Body of pancreas (tissue), 4 donors: ENCODE measurements around the gene ZNF785. TPM values are rescaled to one million over a fixed set of nuclear protein-coding genes. Genes with fewer than 3 reads are reported as not detected.

ENCODE experiments used
- ATAC-seq: fragments of 150-250 bp; one replicate; pipeline ENCODE4 v1.9.1; 2016
- DNase-seq, 4 donors: peaks; one replicate each; pipeline ENCODE4 v3.0.0-alpha.2; 2019
- H3K27ac ChIP-seq, 4 donors: fragments of 200-600 bp; sonication (generic); 1 replicate in 3 of 4; 2 replicates in 1 of 4; pipeline versions ENCODE4 v1.5.1 to v1.6.1; 2016 to 2019; ENCODE audit warnings: mild to moderate bottlenecking in 1 of 4, mixed read lengths in 1 of 4, moderate library complexity in 1 of 4
- H3K27me3 ChIP-seq, 2 donors: fragments of 200-600 bp; sonication (generic); one replicate each; pipeline ENCODE4 v1.6.0; 2016; ENCODE audit warnings: mild to moderate bottlenecking in 1 of 2
- H3K36me3 ChIP-seq, 2 donors: fragments of 200-600 bp; sonication (generic); replicated peaks in 1 of 2; 2 replicates each; pipeline ENCODE4 v1.5.1; 2016; ENCODE audit warnings: low read depth in 2 of 2; ENCODE audit not compliant: insufficient read depth in 1 of 2
- H3K4me1 ChIP-seq: fragments of 200-600 bp; sonication (generic); one replicate; pipeline ENCODE4 v1.6.0; 2016
- H3K4me3 ChIP-seq, 2 donors: fragments of 200-600 bp; sonication (generic); 1 replicate in 1 of 2; 2 replicates in 1 of 2; pipeline ENCODE4 v1.5.1; 2016 to 2019
- H3K9me3 ChIP-seq, 3 donors: fragments of 200-600 bp; sonication (generic); 1 replicate in 2 of 3; 2 replicates in 1 of 3; pipeline ENCODE4 v1.5.1; 2016
- POLR2A ChIP-seq, 3 donors: fragments of 450-650 bp; IDR thresholded peaks; one replicate each; pipeline ENCODE4 v1.6.1; 2016; ENCODE audit warnings: antibody characterized with exemption in 3 of 3, mild to moderate bottlenecking in 2 of 3
- WGBS, 2 donors: methylation state at CpG; one replicate each; pipeline ENCODE4 v1.1.5; 2017; 5-methylcytosine and 5-hydroxymethylcytosine counted together
- intact Hi-C: fragments of 100-400 bp; cut with DNase I; formaldehyde crosslinking; loops from one replicate; pipeline ENCODE4 v1.15.1; 2023
- total RNA-seq, 2 donors: library from RNA; depleted of rRNA; stranded (reverse); fragments of >200 nt; gene quantifications; one replicate each; pipeline ENCODE4 v1.1.0, GENCODE V29; 2016
- TF ChIP-seq, protein P1 (sequence below), 7 experiments: fragments of 450-650 bp in 4 of 7; fragments of 200-600 bp in 3 of 7; sonication (generic) in 3 of 7; IDR thresholded peaks; one replicate each; pipeline ENCODE4 v1.5.1; 2016 to 2019; ENCODE audit warnings: antibody characterized with exemption in 7 of 7

ZNF785 gene
- total RNA-seq, 2 donors from 2014 or later = 10.9 to 16.1 TPM

DNA sequence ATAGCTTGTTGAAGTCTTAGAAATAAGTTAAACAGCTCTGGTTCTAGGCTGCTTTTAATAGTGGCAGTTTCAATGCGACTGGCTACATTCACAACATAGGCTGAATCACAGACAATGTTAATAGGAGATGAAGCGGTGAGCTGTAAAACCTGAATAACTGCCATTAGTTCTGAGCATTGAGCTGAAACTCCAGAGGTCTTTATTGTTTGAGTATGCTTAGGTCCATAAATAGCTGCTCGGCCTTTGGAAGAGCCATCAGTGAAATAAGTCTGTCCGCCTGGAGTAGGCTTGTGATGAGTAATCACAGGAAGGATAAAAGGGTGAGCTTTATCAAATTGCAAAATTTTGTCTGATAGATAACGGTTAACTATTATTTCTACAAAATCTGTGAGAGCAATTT, 34.1 kb upstream of the ZNF785 start:
- Histone ChIP-seq H3K9me3 (no peaks in the 10 kb centered on the region), H3K4me1 (peaks cover 5% of the 10 kb centered on the region), H3K27ac (no peak overlapping the region), H3K4me3 (no peak overlapping the region), H3K36me3 (no peaks in the 10 kb centered on the region), H3K27me3 (no peaks in the 10 kb centered on the region)
- intact Hi-C loops = loop anchor here (10.0 kb wide), 1 partner anchor 575 kb away; no protein-coding TSS in a partner anchor
- WGBS, 2 donors = 81 to 87% methylated on average over 5 of the region's 5 CpGs
- no peak for ATAC-seq
- DNase-seq = no peak
- no peak for TF ChIP-seq POLR2A (IDR thresholded peaks at IDR 0.05)
- TF ChIP-seq, protein P1, sequence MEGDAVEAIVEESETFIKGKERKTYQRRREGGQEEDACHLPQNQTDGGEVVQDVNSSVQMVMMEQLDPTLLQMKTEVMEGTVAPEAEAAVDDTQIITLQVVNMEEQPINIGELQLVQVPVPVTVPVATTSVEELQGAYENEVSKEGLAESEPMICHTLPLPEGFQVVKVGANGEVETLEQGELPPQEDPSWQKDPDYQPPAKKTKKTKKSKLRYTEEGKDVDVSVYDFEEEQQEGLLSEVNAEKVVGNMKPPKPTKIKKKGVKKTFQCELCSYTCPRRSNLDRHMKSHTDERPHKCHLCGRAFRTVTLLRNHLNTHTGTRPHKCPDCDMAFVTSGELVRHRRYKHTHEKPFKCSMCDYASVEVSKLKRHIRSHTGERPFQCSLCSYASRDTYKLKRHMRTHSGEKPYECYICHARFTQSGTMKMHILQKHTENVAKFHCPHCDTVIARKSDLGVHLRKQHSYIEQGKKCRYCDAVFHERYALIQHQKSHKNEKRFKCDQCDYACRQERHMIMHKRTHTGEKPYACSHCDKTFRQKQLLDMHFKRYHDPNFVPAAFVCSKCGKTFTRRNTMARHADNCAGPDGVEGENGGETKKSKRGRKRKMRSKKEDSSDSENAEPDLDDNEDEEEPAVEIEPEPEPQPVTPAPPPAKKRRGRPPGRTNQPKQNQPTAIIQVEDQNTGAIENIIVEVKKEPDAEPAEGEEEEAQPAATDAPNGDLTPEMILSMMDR (IDR thresholded peaks at IDR 0.05) = no peak

DNA sequence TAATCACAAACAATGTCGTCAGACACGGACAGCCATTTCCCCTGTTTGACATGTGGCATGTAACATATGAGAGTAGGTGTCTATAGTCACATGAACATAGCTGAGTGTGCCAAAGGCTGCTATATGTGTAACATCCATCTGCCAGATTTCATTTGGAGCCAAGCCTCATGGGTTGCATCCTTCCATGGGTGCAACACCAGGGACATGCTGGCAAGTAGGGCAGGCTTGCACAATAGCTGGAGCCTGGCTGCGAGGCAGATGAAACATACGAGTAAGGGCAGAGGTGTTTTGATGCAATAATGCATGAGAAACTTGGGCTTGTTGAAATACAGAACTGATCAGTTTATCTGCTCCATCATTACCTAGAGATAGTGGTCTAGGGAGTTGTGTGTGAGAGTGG, 33.7 kb upstream of the ZNF785 start:
- no peak for DNase-seq
- Histone ChIP-seq H3K27ac (no peak overlapping the region), H3K4me1 (peaks cover 5% of the 10 kb centered on the region), H3K36me3 (no peaks in the 10 kb centered on the region), H3K4me3 (no peak overlapping the region), H3K27me3 (no peaks in the 10 kb centered on the region), H3K9me3 (no peaks in the 10 kb centered on the region)
- WGBS, 2 donors = 71 to 72% methylated on average over 4 of the region's 4 CpGs
- no peak for TF ChIP-seq POLR2A (IDR thresholded peaks at IDR 0.05)
- TF ChIP-seq, protein P1 (IDR thresholded peaks at IDR 0.05) = no peak
- ATAC-seq = no peak
- intact Hi-C loops = no loop called here

DNA sequence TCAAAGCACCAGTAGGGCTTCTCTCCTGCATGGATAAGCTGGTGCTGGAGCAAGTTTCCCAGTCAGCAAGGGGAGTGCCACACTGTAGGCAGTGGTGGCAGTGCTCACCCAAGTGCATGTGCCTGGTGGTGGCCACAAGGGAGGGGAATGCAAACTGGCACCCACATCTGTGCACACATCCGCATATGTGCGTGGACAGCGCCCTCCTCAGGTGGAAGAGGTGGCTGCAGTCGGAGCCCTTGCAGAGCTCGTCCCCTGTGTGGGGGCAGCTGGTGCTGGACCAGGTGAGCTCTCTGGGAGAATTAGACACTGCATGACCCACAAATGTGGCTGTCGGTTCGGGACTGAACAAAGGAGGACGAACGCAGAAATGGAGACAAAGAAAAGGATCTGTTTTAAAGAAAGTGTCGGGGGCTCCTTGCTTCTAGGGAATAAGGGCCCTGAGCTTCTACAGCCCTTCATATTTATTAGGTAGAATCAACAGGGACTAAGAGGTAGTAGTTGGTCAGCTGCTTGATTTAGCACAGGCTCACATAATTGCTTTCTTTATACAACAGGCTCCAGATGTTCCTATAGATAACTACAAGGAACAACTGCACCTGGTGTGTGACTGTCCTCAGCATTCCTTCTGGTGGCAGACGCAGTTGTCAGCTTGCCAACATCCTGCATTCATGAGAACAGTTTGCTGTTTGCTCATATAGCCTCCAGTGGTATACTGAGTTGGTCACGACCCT, 30.0 kb upstream of the ZNF785 start:
- Histone ChIP-seq H3K27me3 (no peaks in the 10 kb centered on the region), H3K36me3 (no peaks in the 10 kb centered on the region), H3K27ac (no peak overlapping the region), H3K9me3 (no peaks in the 10 kb centered on the region), H3K4me3 (no peak overlapping the region), H3K4me1 (peaks cover 5% of the 10 kb centered on the region)
- intact Hi-C loops = no loop called here
- DNase-seq = peak; percentile 40 to 68 (median 54)
- no peak for ATAC-seq
- WGBS, 2 donors = 41 to 44% methylated on average over 12 of the region's 12 CpGs
- TF ChIP-seq POLR2A (IDR thresholded peaks at IDR 0.05) = no peak
- TF ChIP-seq, protein P1 (IDR thresholded peaks at IDR 0.05) = peak in 6 of 7 experiments; percentile 10 to 54 (median 33)

DNA sequence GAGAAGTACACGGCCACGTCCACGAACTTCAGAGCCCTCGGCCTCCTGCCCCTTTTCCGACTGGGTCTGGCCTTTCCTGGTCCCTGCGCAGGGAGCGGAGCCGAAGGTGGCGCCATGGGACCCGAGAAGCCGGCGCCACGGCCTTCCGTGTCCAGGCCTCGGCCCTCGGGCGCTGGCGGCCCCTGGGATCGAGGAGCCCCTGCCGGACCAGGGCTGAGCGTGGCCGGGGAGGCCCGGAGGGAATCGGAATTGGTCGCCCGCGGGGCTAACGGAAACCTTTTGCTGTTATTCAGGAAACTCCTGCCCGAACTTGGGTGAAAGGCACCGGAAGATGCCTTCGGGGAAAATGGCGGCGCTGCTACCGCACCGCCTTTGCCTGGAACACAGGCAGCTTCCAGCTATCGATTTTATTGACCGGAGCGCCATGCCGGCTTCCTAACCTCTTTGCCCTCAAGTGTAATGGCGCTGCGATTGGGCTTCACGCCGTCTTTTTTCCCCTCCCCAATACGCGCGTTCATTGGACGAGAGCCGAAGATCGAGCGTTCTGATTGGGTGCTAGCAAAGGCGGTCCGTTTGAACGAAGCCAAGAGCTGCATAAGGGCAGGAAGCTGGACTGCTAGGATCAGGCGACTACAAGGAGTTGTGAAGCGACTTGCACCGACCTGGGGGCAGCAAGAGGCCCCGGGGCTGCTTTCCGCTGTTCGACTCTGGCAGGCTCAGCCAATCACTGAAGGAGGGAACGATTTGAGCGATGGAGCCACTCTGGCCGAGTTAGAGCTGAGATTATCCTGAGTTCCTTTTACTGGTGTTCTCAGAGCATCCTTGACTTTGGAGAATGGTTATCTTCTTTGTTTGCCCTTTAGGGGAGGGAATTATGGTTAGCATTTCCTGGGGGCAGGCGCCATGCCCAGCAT, 24.7 kb upstream of the ZNF785 start, which contains the start of gene ZNF689:
ZNF689 (minus strand) TSS at position 464 of the 914 bp plus-strand sequence; CDS start at position 116, 348 bp downstream.
- peak within 1 kb of the TSS; percentile 90 to 98 (median 96) for H3K27ac ChIP-seq
- TF ChIP-seq, protein P1 (IDR thresholded peaks at IDR 0.05) = peak in 1 of 7 experiments; percentile 1
- peak; percentile 33 to 89 (median 81) for TF ChIP-seq POLR2A (IDR thresholded peaks at IDR 0.05)
- no peaks in the 10 kb centered on the region for H3K9me3 ChIP-seq
- WGBS, 2 donors = 1% methylated on average over 31 to 63 of the region's 63 CpGs
- H3K4me3 ChIP-seq = peak within 1 kb of the TSS; percentile 64 to 90
- no peaks in the 10 kb centered on the region for H3K36me3 ChIP-seq
- intact Hi-C loops = no loop called here
- H3K4me1 ChIP-seq = peaks cover 17% of the 10 kb centered on the region
- DNase-seq (peak; percentile 97 to 98 (median 98)), ATAC-seq (peak; percentile 98)
- H3K27me3 ChIP-seq = no peaks in the 10 kb centered on the region
